Measurements from ENCODE around the gene DCTN1. TPM values are rescaled to one million over a fixed set of nuclear protein-coding genes. Genes with fewer than 3 reads are reported as not detected.
A peak's percentile ranks its signal among the peaks of the same experiment; 100 is the strongest.
"Not testable (repeated sequence)": the region's sequence is repeated elsewhere in the genome, so short reads cannot be mapped to it uniquely, and the experiment has no call there.

DCTN1 gene
- total RNA-seq, 1 donor from 2014 or later = 93.1 TPM

DNA sequence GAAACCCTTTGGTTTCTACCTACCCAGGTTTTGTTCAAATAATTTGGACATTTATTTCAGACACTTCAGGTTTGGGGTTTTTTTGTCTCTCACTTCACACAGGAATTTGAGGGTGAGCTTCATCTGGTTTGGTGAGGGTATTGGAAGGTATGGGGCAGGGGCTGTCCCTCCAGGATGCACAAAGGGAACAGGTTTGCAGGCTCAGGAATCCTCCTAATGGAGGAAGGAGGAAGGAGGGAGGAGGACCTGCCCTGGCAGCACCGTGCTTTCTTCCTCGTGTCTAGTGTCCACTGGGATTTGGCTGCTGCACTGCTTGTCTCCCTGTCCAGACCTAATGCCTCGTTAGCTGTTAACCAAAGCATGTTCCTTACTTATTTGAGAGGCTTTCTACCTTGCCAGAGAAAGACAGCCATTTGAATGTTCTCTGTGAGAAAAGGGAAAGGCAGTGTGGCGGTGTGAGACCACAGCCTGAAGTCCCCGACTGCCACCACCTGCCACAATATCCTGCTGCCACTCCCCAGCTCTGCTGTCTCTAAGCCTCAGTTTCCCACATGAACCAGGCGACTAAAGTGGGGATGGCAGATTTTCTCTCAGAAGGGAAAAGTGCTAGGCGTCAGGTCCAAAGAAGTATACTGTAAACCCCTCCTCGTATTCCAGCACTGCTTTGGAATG, 34.7 kb downstream of the DCTN1 start:
- TF ChIP-seq, protein P1, sequence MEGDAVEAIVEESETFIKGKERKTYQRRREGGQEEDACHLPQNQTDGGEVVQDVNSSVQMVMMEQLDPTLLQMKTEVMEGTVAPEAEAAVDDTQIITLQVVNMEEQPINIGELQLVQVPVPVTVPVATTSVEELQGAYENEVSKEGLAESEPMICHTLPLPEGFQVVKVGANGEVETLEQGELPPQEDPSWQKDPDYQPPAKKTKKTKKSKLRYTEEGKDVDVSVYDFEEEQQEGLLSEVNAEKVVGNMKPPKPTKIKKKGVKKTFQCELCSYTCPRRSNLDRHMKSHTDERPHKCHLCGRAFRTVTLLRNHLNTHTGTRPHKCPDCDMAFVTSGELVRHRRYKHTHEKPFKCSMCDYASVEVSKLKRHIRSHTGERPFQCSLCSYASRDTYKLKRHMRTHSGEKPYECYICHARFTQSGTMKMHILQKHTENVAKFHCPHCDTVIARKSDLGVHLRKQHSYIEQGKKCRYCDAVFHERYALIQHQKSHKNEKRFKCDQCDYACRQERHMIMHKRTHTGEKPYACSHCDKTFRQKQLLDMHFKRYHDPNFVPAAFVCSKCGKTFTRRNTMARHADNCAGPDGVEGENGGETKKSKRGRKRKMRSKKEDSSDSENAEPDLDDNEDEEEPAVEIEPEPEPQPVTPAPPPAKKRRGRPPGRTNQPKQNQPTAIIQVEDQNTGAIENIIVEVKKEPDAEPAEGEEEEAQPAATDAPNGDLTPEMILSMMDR (conservative IDR thresholded peaks at IDR 0.05; ENCODE audit: low read depth, low read length) = no peak
- no peak overlapping the region for H3K4me3 ChIP-seq (ENCODE audit: low read depth, low read length)
- no peak for DNase-seq (ENCODE audit: low read depth)

DNA sequence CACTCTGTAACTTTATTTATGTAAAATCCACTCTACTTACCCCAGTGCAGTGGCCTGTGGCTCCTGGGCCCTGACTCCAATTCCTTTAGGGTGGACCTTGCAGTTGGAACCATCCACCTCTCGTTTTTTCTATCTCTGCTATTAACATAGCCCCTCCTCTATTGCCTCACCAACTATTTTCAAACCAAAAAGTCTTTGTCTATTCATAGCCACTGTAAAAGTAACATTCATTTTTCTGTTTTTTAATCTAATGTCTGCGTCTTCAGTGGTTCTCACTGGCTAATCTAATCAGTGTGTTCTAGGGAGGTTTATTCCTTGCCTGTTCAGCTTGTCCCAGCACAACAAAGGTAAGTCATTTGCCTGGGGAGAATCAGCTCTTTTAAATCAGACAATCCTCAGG, 36.8 kb downstream of the DCTN1 start, which contains the start of gene SLC4A5:
SLC4A5 (minus strand) TSS at position 101 of the 400 bp plus-strand sequence. CDS start 28,393 bp downstream, outside the sequence.
- TF ChIP-seq, protein P1 (conservative IDR thresholded peaks at IDR 0.05; ENCODE audit: low read depth, low read length) = no peak
- H3K4me3 ChIP-seq (ENCODE audit: low read depth, low read length) = no peak within 1 kb of the TSS
- no peak for DNase-seq (ENCODE audit: low read depth)

DNA sequence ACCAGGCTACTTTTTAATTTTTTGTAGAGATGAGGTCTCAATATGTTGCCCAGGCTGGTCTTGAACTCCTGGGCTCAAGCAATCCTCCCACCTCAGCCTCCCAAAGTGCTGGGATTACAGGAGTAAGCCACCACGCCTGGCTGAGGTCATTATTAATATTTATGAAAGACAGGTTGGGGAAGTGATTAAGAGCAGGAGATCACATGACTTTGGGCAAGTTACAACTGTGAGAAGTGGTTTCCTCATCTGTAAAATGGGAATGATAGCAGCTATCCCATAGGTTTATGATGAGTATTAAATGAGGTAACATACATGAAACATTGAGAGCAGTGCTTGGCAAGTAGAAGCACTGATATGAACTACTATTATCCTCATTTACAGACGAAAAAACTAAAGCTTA, 43.9 kb downstream of the DCTN1 start:
- H3K4me3 ChIP-seq (ENCODE audit: low read depth, low read length) = not testable (repeated sequence)

DNA sequence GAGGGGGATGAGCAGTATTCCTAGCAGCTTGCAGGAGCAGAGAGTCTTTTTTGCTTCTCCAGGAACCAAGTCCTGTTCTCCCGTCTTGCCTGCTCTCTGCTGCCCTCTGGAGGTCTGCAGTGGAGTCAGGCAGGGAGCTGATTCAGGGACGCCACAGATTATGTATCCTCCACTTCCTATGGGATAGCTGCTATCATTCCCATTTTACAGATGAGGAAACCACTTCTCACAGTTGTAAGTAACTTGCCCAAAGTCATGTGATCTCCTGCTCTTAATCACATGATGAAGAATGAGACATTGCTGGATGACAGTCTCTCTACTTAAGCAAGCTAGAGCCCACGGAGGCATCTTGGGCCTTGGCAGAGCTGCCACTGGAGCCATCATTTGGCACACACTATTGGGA, 45.2 kb downstream of the DCTN1 start:
- no peak for DNase-seq (ENCODE audit: low read depth)
- H3K4me3 ChIP-seq (ENCODE audit: low read depth, low read length) = no peak overlapping the region
- TF ChIP-seq, protein P1 (conservative IDR thresholded peaks at IDR 0.05; ENCODE audit: low read depth, low read length) = peak; percentile 94

More for the DNA sequence above, 43.9 kb downstream of the DCTN1 start:
- not testable (repeated sequence) for DNase-seq (ENCODE audit: low read depth)

DNA sequence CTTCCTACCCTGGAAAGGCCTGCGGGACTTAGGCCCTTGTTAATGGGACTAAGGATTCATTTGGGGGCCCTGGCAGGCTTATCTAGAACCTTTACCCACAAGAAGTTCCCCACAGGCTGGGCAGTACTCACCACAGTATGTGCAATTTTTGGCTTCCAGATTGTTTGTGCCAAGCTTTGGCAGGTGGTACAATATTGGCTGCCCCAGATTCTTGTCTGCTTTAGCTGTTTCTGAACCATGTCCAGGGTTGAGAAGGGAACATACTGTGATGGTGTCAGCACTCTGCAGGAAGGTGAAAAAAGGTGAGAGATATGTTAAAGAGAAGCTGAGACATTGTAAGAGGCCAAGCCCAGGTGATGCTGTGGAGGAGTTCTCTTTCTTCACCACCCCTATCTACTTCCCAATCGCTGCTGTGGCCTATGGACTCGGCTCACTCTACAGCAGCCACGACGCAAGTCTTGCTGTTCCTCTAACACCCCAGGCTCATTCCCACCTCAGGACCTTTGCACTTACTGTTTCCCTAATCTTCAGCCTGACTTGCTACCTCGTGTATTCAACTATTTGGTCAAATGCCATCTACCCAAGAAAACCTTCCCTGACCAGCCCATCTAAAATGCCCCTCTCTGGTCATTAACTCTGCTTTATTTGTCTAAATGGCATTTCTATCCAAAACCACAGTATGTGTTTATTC, 46.1 kb downstream of the DCTN1 start:
- no peak for DNase-seq (ENCODE audit: low read depth)
- TF ChIP-seq, protein P1 (conservative IDR thresholded peaks at IDR 0.05; ENCODE audit: low read depth, low read length) = no peak

DNA sequence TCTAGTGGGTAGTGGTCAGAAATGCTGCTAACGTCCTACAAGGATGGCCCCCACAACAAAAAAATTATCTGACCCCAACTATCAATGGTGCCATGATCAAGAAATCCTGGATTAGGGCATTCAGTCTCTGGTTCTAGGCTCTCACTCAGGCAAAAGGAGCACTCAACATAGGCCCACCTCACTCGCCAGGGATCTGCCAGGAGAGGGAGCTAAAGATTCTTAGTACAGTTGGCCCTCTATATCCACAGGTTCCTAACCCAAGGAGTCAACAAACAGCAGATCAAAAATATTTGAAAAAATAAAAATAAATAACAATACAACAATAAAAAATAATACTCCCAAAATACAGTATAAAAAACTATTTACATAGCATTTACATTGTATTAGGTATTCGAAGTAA, 46.9 kb downstream of the DCTN1 start:
- TF ChIP-seq, protein P1 (conservative IDR thresholded peaks at IDR 0.05; ENCODE audit: low read depth, low read length) = peak; percentile 74
- no peak overlapping the region for H3K4me3 ChIP-seq (ENCODE audit: low read depth, low read length)
- no peak for DNase-seq (ENCODE audit: low read depth)

More for the DNA sequence above, 46.1 kb downstream of the DCTN1 start:
- no peak overlapping the region for H3K4me3 ChIP-seq (ENCODE audit: low read depth, low read length)

DNA sequence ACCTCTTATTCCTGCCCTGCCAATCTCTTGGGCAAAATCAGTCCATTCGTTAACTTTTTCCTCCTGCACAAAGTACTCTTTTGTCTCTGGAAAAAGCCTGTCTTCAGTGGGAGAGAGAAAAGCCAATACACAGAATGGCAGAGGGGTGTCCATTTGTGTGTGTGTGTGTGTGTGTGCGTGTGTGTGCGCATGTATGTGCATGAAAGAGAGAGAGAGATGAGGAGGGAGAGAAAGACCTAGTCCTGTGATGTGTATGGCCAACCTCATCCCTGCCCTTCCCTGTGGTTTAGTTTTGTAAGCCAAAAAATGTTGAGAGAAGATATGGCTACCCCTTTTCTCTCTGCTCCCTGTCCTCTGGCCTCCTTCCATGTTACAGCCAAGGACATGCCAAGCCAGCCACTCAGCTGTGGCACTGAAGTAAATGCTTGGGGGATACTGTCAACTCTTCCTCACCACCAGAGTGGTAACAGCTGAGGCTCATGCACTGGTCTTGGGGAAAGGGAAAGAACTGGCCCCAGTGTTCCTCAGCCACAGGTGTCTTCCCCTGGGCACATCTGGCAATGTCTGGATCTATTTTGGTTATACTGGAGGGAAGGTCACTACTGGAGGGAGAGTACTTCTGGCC, 47.4 kb downstream of the DCTN1 start:
- TF ChIP-seq, protein P1 (conservative IDR thresholded peaks at IDR 0.05; ENCODE audit: low read depth, low read length) = no peak
- H3K4me3 ChIP-seq (ENCODE audit: low read depth, low read length) = no peak overlapping the region
- DNase-seq (ENCODE audit: low read depth) = no peak
